Smooth muscle cell (in vitro differentiated cells): Measurements from ENCODE around the gene ANKRD66. TPM values are rescaled to one million over a fixed set of nuclear protein-coding genes. Genes with fewer than 3 reads are reported as not detected.

Source experiments
- DNase-seq: peaks from one replicate; lab custom pipeline; 2025; ENCODE audit not compliant: unreplicated experiment; lab: John Stamatoyannopoulos, UW
- H2AFZ ChIP-seq: fragments of 200-600 bp; sonication (generic); 2 replicates; pipeline ENCODE4 v1.6.0; 2016; ENCODE audit warnings: antibody characterized with exemption, low read depth, mild to moderate bottlenecking
- H3F3A ChIP-seq: fragments of 200-600 bp; sonication (generic); 2 replicates; pipeline ENCODE4 v1.6.0; 2017; ENCODE audit warnings: antibody characterized with exemption, low read depth
- H3K27ac ChIP-seq: fragments of 200-600 bp; sonication (generic); 2 replicates; pipeline ENCODE4 v1.5.1; 2016; ENCODE audit warnings: low read depth, mild to moderate bottlenecking
- H3K27me3 ChIP-seq: fragments of 200-600 bp; sonication (generic); 2 replicates; pipeline ENCODE4 v1.6.1; 2016; ENCODE audit warnings: low read depth, mild to moderate bottlenecking
- H3K36me3 ChIP-seq: fragments of 200-600 bp; sonication (generic); 2 replicates; pipeline ENCODE4 v1.5.1; 2016; ENCODE audit warnings: low read depth
- H3K4me1 ChIP-seq: fragments of 200-600 bp; sonication (generic); 2 replicates; pipeline ENCODE4 v1.5.1; 2016; ENCODE audit warnings: low read depth
- H3K4me2 ChIP-seq: fragments of 200-600 bp; sonication (generic); 2 replicates; pipeline ENCODE4 v1.6.0; 2016; ENCODE audit warnings: mild to moderate bottlenecking
- H3K4me3 ChIP-seq: fragments of 200-600 bp; sonication (generic); 2 replicates; pipeline ENCODE4 v1.5.1; 2016; ENCODE audit warnings: mild to moderate bottlenecking
- H3K79me2 ChIP-seq: fragments of 200-600 bp; sonication (generic); 2 replicates; pipeline ENCODE4 v1.6.0; 2016; ENCODE audit warnings: low read depth, mild to moderate bottlenecking
- H3K9ac ChIP-seq: fragments of 200-600 bp; sonication (generic); 2 replicates; pipeline ENCODE4 v1.6.0; 2016; ENCODE audit warnings: low read depth
- H3K9me3 ChIP-seq: fragments of 200-600 bp; sonication (generic); replicated peaks from 2 replicates; pipeline ENCODE4 v1.5.1; 2016; ENCODE audit warnings: low read depth
- H4K20me1 ChIP-seq: fragments of 200-600 bp; sonication (generic); 2 replicates; pipeline ENCODE4 v1.6.0; 2016; ENCODE audit warnings: low read depth
- CTCF ChIP-seq: fragments of 200-600 bp; sonication (generic); IDR thresholded peaks from 2 replicates; pipeline ENCODE4 v1.5.1; 2017; ENCODE audit warnings: borderline replicate concordance, mild to moderate bottlenecking, antibody characterized with exemption; ENCODE audit not compliant: insufficient read depth, poor library complexity, severe bottlenecking
- WGBS: methylation state at CpG from one replicate; pipeline ENCODE4 v1.1.7; 2016; ENCODE audit warnings: low lambda C conversion rate; 5-methylcytosine and 5-hydroxymethylcytosine counted together
- polyA plus RNA-seq: library from polyadenylated mRNA; unstranded; fragments of >200 nt; fragmentation: Nextera tagmentation; extraction: Ambion mirVana; gene quantifications from 2 replicates; pipeline ENCODE4 v1.2.1, GENCODE V29; 2016
- total RNA-seq: library from RNA; depleted of rRNA; stranded (reverse); fragments of >200 nt; gene quantifications from 2 replicates; pipeline ENCODE4 v1.2.3, GENCODE V29; 2014

The ANKRD66 gene
- total and polyA plus RNA-seq, 2 experiments from 2014 or later = not detected

GRCh38 chr6:46756469-46757213 lies 9.9 kb downstream of the ANKRD66 start:
- Histone ChIP-seq H3K4me1 (no peaks in the 10 kb centered on the region), H3K36me3 (no peaks in the 10 kb centered on the region), H3K27me3 (peaks cover 12% of the 10 kb centered on the region), H4K20me1 (no peaks in the 10 kb centered on the region), H3F3A (no peaks in the 10 kb centered on the region), H3K27ac (no peak overlapping the region), H3K4me3 (no peak overlapping the region), H3K9me3 (no peaks in the 10 kb centered on the region), H3K4me2 (peak overlapping the region; percentile 39), H2AFZ (no peak overlapping the region), H3K79me2 (no peaks in the 10 kb centered on the region), H3K9ac (no peak overlapping the region)
- no peak for DNase-seq
- 67% methylated on average over 7 of the region's 7 CpGs for WGBS
- TF ChIP-seq CTCF = no peak

GRCh38 chr6:46757214-46757596 lies 10.5 kb downstream of the ANKRD66 start:
- TF ChIP-seq CTCF = no peak
- no peak for DNase-seq
- Histone ChIP-seq H3K79me2 (no peaks in the 10 kb centered on the region), H3K4me3 (no peak overlapping the region), H3K27ac (no peak overlapping the region), H3K4me1 (no peaks in the 10 kb centered on the region), H3K9me3 (no peaks in the 10 kb centered on the region), H3F3A (no peaks in the 10 kb centered on the region), H2AFZ (no peak overlapping the region), H3K4me2 (peak overlapping the region; percentile 39), H4K20me1 (no peaks in the 10 kb centered on the region), H3K36me3 (no peaks in the 10 kb centered on the region), H3K27me3 (peaks cover 12% of the 10 kb centered on the region), H3K9ac (no peak overlapping the region)
- 83% methylated on average over 2 of the region's 2 CpGs for WGBS

- no peak overlapping the region for H2AFZ ChIP-seq
- no peaks in the 10 kb centered on the region for H3K36me3 ChIP-seq
- peaks cover 10% of the 10 kb centered on the region for H3K27me3 ChIP-seq
- no peak for TF ChIP-seq CTCF
- H3K4me2 ChIP-seq = no peak overlapping the region
- no peaks in the 10 kb centered on the region for H3F3A ChIP-seq
- H3K9ac ChIP-seq = no peak overlapping the region
- H3K79me2 ChIP-seq = no peaks in the 10 kb centered on the region
- H3K4me1 ChIP-seq = no peaks in the 10 kb centered on the region
- H3K4me3 ChIP-seq = no peak overlapping the region
- no peaks in the 10 kb centered on the region for H4K20me1 ChIP-seq
- DNase-seq = no peak
- no peak overlapping the region for H3K27ac ChIP-seq
- WGBS = 94% methylated on average over 4 of the region's 4 CpGs
- H3K9me3 ChIP-seq = no peaks in the 10 kb centered on the region
These were observed 12.4 kb downstream of the ANKRD66 start for GRCh38 chr6:46758960-46759753.

GRCh38 chr6:46760925-46761324 lies 14.2 kb downstream of the ANKRD66 start:
- no peak overlapping the region for H3K27ac ChIP-seq
- no peak for DNase-seq
- H2AFZ ChIP-seq = no peak overlapping the region
- no peaks in the 10 kb centered on the region for H4K20me1 ChIP-seq
- WGBS = 76% methylated on average over 3 of the region's 3 CpGs
- TF ChIP-seq CTCF = no peak
- no peak overlapping the region for H3K4me2 ChIP-seq
- no peaks in the 10 kb centered on the region for H3K36me3 ChIP-seq
- no peaks in the 10 kb centered on the region for H3K9me3 ChIP-seq
- no peaks in the 10 kb centered on the region for H3K4me1 ChIP-seq
- H3K4me3 ChIP-seq = no peak overlapping the region
- H3K79me2 ChIP-seq = no peaks in the 10 kb centered on the region
- no peaks in the 10 kb centered on the region for H3F3A ChIP-seq
- H3K9ac ChIP-seq = no peak overlapping the region
- peaks cover 8% of the 10 kb centered on the region for H3K27me3 ChIP-seq
